Endothelial cell of umbilical vein (primary cell): ENCODE results near the gene RNF121.
"Not testable (repeated sequence)": the region's sequence is repeated elsewhere in the genome, so short reads cannot be mapped to it uniquely, and the experiment has no call there.

Source experiments
- CTCF ChIP-seq, 2 donors: IDR thresholded peaks; 1 replicate in 1 of 2; 2 replicates in 1 of 2; pipeline ENCODE4 v1.5.1; 2011; ENCODE audit warnings: low read length in 2 of 2, mild to moderate bottlenecking in 2 of 2, moderate library complexity in 2 of 2, control low read depth in 1 of 2, inconsistent platforms in 1 of 2, low read depth in 1 of 2; ENCODE audit not compliant: insufficient read depth in 1 of 2; ENCODE audit errors: extremely low read depth in 1 of 2
- EZH2 ChIP-seq: IDR thresholded peaks from 2 replicates; pipeline ENCODE4 v1.6.1; 2012; ENCODE audit warnings: borderline replicate concordance, low read depth, mild to moderate bottlenecking, moderate library complexity, low read length, inconsistent platforms; ENCODE audit not compliant: severe bottlenecking
- FOS ChIP-seq: IDR thresholded peaks from 2 replicates; pipeline ENCODE4 v1.6.1; 2011; ENCODE audit warnings: mild to moderate bottlenecking, low read length, moderate library complexity, borderline replicate concordance; ENCODE audit not compliant: insufficient read depth
- GATA2 ChIP-seq: IDR thresholded peaks from 2 replicates; pipeline ENCODE4 v1.7.0; 2011; ENCODE audit warnings: low read depth, mild to moderate bottlenecking, moderate library complexity, mixed read lengths, low read length; ENCODE audit not compliant: insufficient read length, insufficient read depth
- JUN ChIP-seq: IDR thresholded peaks from 2 replicates; pipeline ENCODE4 v1.6.1; 2011; ENCODE audit warnings: borderline replicate concordance, low read depth; ENCODE audit not compliant: insufficient read length, insufficient read depth
- MYC ChIP-seq: IDR thresholded peaks from one replicate; pipeline ENCODE4 v1.6.1; 2011; ENCODE audit warnings: mild to moderate bottlenecking, low read depth, low read length
- POLR2A ChIP-seq: IDR thresholded peaks from 2 replicates; pipeline ENCODE4 v1.6.1; 2012; ENCODE audit warnings: low read depth, mild to moderate bottlenecking, control low read depth, low read length
- POLR2AphosphoS5 ChIP-seq: IDR thresholded peaks from 2 replicates; pipeline ENCODE4 v1.6.1; 2012; ENCODE audit warnings: low read depth, mild to moderate bottlenecking, control low read depth, low read length, moderate library complexity; ENCODE audit not compliant: insufficient read depth

GRCh38 chr11:71885806-71886205, 43.0 kb upstream of the RNF121 start:
- TF ChIP-seq CTCF (IDR thresholded peaks at IDR 0.05; ENCODE audit: extremely low read depth in 1 of 2, insufficient read depth in 1 of 2, low read depth in 1 of 2, low read length in 2 of 2); POLR2AphosphoS5; POLR2A; JUN; EZH2; GATA2; MYC; FOS: not testable (repeated sequence)
